Suprapubic skin (tissue), 4 donors: ENCODE measurements around the gene SIRT7. TPM values are rescaled to one million over a fixed set of nuclear protein-coding genes. Genes with fewer than 3 reads are reported as not detected.

Source experiments
- DNase-seq, 2 donors: peaks; one replicate each; pipeline ENCODE4 v3.0.0-alpha.2; 2019; ENCODE audit warnings: low spot score in 2 of 2
- H3K27ac ChIP-seq: fragments of 200-600 bp; sonication (generic); one replicate; pipeline ENCODE4 v1.5.1; 2019
- H3K27me3 ChIP-seq: fragments of 200-600 bp; sonication (generic); one replicate; pipeline ENCODE4 v1.5.1; 2019
- H3K36me3 ChIP-seq: fragments of 200-600 bp; sonication (generic); one replicate; pipeline ENCODE4 v1.5.1; 2019
- H3K4me1 ChIP-seq: fragments of 200-600 bp; sonication (generic); one replicate; pipeline ENCODE4 v1.5.1; 2019
- H3K4me3 ChIP-seq: fragments of 200-600 bp; sonication (generic); one replicate; pipeline ENCODE4 v1.5.1; 2019; ENCODE audit warnings: mild to moderate bottlenecking
- H3K9me3 ChIP-seq: fragments of 200-600 bp; sonication (generic); one replicate; pipeline ENCODE4 v1.5.1; 2019
- EP300 ChIP-seq: sonication (generic); formaldehyde crosslinking; IDR thresholded peaks from one replicate; pipeline ENCODE4 v1.6.1; 2017; ENCODE audit warnings: antibody characterized with exemption
- POLR2A ChIP-seq, 2 donors: fragments of 450-650 bp; IDR thresholded peaks; one replicate each; pipeline ENCODE4 v1.6.1; 2017; ENCODE audit warnings: antibody characterized with exemption in 2 of 2, mild to moderate bottlenecking in 2 of 2, moderate library complexity in 2 of 2
- POLR2AphosphoS5 ChIP-seq, 3 donors: sonication (generic); formaldehyde crosslinking; IDR thresholded peaks; one replicate each; pipeline ENCODE4 v1.6.1; 2017; ENCODE audit warnings: antibody characterized with exemption in 3 of 3
- WGBS: methylation state at CpG from one replicate; pipeline ENCODE4 v1.1.5; 2018; 5-methylcytosine and 5-hydroxymethylcytosine counted together
- total RNA-seq, 4 donors: library from RNA; depleted of rRNA; stranded (reverse); fragments of >200 nt; gene quantifications; one replicate each; pipeline ENCODE4 v1.1.0, GENCODE V29; 2016
- TF ChIP-seq, protein P1 (sequence below), 2 donors: fragments of 200-600 bp in 1 of 2; fragments of 450-650 bp in 1 of 2; sonication (generic) in 1 of 2; IDR thresholded peaks; one replicate each; pipeline ENCODE4 v1.5.1; 2016 to 2019; ENCODE audit warnings: antibody characterized with exemption in 2 of 2, mild to moderate bottlenecking in 1 of 2, moderate library complexity in 1 of 2

Gene SIRT7
- total RNA-seq, 4 donors from 2014 or later: 30.7 to 52.4 (median 38.9) TPM

DNA sequence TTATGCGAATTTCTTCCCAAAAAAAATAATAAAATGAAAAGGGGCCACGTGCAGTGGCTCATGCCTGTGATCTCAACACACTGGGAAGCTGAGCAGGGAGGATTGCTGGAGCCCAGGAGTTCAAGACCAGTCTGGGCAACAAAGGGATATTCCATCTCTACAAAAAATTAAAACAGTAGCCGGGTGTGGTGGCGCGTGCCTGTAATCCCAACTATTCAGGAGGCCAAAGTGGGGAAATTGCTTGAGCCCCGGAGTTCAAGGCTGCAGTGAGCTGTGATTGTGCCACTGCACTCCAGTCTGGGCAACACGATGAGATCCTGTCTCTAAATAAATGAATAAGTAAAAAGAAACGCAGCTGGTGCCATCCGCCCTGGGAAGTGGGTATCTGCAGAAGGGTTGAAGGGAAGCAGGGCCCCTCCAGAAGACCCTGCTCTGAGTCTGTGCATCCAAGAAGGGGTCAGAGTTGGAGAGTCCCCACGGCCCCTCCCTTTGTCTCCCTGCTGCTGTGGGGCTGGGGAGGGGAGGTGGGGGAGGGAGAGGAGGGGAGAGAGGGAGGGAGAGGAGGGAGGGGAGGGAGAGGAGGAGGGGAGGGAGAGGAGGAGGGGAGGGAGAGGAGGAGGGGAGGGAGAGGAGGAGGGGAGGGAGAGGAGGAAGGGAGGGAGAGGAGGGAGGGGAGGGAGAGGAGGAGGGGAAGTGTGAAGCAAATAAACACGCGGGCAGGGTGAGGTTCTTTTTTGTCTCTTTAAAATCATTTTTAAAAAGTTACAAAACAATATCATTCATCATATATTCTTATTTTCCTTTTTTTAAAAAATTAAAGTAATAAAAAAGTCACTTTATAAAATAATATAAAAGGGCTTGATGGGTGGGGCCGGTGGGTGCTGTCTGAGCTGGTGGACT lies 34.1 kb upstream of the SIRT7 start:
- Histone ChIP-seq H3K27me3 (peaks cover under 1% of the 10 kb centered on the region), H3K36me3 (no peaks in the 10 kb centered on the region), H3K27ac (no peak overlapping the region), H3K4me3 (no peak overlapping the region), H3K4me1 (no peaks in the 10 kb centered on the region), H3K9me3 (no peaks in the 10 kb centered on the region)
- no peak for TF ChIP-seq POLR2AphosphoS5 (IDR thresholded peaks at IDR 0.05)
- TF ChIP-seq, protein P1, sequence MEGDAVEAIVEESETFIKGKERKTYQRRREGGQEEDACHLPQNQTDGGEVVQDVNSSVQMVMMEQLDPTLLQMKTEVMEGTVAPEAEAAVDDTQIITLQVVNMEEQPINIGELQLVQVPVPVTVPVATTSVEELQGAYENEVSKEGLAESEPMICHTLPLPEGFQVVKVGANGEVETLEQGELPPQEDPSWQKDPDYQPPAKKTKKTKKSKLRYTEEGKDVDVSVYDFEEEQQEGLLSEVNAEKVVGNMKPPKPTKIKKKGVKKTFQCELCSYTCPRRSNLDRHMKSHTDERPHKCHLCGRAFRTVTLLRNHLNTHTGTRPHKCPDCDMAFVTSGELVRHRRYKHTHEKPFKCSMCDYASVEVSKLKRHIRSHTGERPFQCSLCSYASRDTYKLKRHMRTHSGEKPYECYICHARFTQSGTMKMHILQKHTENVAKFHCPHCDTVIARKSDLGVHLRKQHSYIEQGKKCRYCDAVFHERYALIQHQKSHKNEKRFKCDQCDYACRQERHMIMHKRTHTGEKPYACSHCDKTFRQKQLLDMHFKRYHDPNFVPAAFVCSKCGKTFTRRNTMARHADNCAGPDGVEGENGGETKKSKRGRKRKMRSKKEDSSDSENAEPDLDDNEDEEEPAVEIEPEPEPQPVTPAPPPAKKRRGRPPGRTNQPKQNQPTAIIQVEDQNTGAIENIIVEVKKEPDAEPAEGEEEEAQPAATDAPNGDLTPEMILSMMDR (IDR thresholded peaks at IDR 0.05): no peak
- 47% methylated on average over 13 of the region's 13 CpGs for WGBS
- no peak for DNase-seq

DNA sequence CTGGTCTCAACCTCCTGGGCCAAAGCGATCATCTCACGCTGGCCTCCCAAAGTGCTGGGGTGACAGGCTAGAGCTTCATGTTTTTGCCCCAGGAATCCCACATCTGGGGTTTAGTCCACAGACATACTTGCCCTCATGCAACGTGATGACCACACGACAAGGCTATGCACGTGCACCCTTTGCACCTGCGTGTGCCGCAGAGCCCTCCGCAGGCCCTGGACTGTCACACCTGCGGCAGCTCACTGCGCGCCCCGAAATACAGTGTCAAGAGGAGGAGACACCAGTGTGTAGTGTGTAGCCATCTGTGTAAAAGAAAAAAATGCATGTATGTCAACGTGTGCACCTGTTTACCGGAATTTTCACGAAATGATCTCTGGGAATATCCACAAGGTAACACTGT lies 32.5 kb upstream of the SIRT7 start:
- Histone ChIP-seq H3K27me3 (no peaks in the 10 kb centered on the region), H3K27ac (no peak overlapping the region), H3K9me3 (no peaks in the 10 kb centered on the region), H3K4me3 (no peak overlapping the region), H3K36me3 (no peaks in the 10 kb centered on the region), H3K4me1 (no peaks in the 10 kb centered on the region)
- TF ChIP-seq, protein P1 (IDR thresholded peaks at IDR 0.05): no peak
- no peak for TF ChIP-seq EP300
- no peak for TF ChIP-seq POLR2AphosphoS5 (IDR thresholded peaks at IDR 0.05)
- TF ChIP-seq POLR2A (IDR thresholded peaks at IDR 0.05): no peak
- 87% methylated on average over 15 of the region's 15 CpGs for WGBS
- DNase-seq: no peak

DNA sequence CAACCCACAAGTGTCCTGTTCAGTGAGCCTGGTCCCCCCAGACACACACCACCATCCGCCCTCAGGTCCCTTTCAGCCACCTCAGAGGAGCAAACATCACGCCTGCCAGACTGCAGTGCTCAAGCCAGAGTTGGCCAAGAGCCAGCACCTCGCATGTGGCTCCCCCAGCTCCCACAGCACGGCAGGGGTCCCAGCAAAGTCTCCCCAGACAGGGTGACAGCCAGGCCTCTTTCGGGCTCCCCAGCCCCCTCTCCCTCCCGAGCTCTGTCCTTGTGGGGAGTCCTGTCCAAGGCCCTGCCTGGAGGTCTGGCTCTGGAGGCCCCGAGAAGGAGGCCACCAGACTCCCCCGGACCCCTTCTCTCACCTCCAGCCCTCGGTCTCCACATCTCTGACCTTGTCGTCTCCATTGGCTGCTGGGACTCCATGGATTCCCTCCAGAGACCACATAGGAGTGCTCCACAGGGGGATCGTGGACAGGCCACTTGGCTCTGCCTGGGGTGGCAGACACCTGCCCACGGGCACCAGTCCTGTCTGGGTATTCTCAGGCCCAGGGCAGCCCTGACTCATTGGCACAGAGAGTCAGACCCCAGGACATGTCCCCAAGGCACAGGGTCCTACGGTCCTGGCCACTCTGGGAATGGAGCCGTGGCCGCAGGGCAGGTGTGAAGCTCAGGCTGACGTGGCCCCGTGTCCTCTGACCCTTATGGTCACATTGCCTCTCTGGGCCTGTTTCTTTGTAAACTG lies 30.8 kb upstream of the SIRT7 start:
- H3K27ac ChIP-seq: no peak overlapping the region
- H3K27me3 ChIP-seq: no peaks in the 10 kb centered on the region
- DNase-seq: no peak

DNA sequence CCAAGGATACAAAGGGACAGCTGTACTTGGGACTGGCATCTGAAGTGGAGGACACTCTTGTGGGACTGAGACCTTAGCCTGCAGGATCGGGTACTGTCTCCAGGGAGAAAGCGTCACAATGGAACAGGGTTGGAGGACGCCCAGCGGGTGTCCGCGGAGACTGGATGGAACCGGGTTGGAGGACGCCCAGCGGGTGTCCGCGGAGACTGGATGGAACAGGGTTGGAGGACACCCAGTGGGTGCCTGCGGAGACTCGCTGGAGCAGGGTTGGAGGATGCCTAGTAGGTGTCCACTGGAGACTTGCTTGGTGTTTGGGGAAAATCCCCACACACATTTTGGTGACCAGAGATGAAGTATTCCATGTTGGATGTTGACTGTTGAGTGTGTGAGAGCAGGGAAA lies 29.2 kb upstream of the SIRT7 start, which contains the start of gene MYADML2:
Gene MYADML2 (minus strand): TSS at position 45 of the 400 bp plus-strand sequence. CDS start 5,492 bp downstream, outside the sequence.
- H3K27me3 ChIP-seq: peaks cover 8% of the 10 kb centered on the region
- 74% methylated on average over 13 of the region's 13 CpGs for WGBS
- no peak within 1 kb of the TSS for H3K27ac ChIP-seq
- no peaks in the 10 kb centered on the region for H3K9me3 ChIP-seq
- H3K36me3 ChIP-seq: no peaks in the 10 kb centered on the region
- no peaks in the 10 kb centered on the region for H3K4me1 ChIP-seq
- TF ChIP-seq, protein P1 (IDR thresholded peaks at IDR 0.05): no peak
- TF ChIP-seq POLR2AphosphoS5 (IDR thresholded peaks at IDR 0.05) (no peak), POLR2A (IDR thresholded peaks at IDR 0.05) (no peak), EP300 (no peak)
- peak in 1 of 2 donors; percentile 35 for DNase-seq
- no peak within 1 kb of the TSS for H3K4me3 ChIP-seq

More for the DNA sequence above, 30.8 kb upstream of the SIRT7 start:
- Histone ChIP-seq H3K4me3 (no peak overlapping the region), H3K4me1 (no peaks in the 10 kb centered on the region), H3K9me3 (no peaks in the 10 kb centered on the region), H3K36me3 (no peaks in the 10 kb centered on the region)
- 91% methylated on average over 11 of the region's 17 CpGs for WGBS
- TF ChIP-seq POLR2AphosphoS5 (IDR thresholded peaks at IDR 0.05): no peak
- TF ChIP-seq POLR2A (IDR thresholded peaks at IDR 0.05): no peak
- TF ChIP-seq EP300: no peak
- TF ChIP-seq, protein P1 (IDR thresholded peaks at IDR 0.05): no peak

DNA sequence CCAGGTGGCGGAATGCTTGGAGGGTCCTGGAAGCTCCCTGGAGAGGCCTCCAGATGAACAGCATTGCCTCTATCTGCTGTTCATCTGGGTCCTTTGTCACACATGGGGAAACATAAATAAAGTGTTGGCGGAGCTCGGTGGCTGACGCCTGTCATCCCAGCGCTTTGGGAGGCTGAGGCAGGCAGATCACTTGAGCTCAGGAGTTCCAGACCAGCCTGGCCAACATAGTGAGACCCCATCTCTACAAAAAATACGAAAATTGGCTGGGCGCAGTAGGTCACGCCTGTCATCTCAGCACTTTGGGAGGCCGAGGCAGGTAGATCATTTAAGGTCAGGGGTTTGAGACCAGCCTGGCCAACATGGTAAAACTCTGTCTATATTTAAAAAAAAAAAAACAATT lies 26.9 kb upstream of the SIRT7 start:
- Histone ChIP-seq H3K4me1 (peaks cover 6% of the 10 kb centered on the region), H3K27me3 (peaks cover 17% of the 10 kb centered on the region), H3K36me3 (no peaks in the 10 kb centered on the region), H3K9me3 (no peaks in the 10 kb centered on the region), H3K4me3 (no peak overlapping the region), H3K27ac (no peak overlapping the region)
- no peak for DNase-seq
- 97% methylated on average over 9 of the region's 9 CpGs for WGBS
- no peak for TF ChIP-seq POLR2A (IDR thresholded peaks at IDR 0.05)
- TF ChIP-seq POLR2AphosphoS5 (IDR thresholded peaks at IDR 0.05): no peak
- TF ChIP-seq, protein P1 (IDR thresholded peaks at IDR 0.05): no peak
- TF ChIP-seq EP300: no peak
